Progenitor cell of endocrine pancreas (in vitro differentiated cells): ENCODE measurements around the gene DSCAML1. TPM values are rescaled to one million over a fixed set of nuclear protein-coding genes. Genes with fewer than 3 reads are reported as not detected.

Source experiments
- DNase-seq: peaks from one replicate; pipeline ENCODE4 v3.0.0; 2021; ENCODE audit warnings: low spot score; ENCODE audit not compliant: unreplicated experiment
- H3K27ac Mint-ChIP-seq: 2 replicates; pipeline ENCODE4 v1.8.0; 2021; ENCODE audit warnings: mild to moderate bottlenecking, moderate library complexity, mixed read lengths
- H3K27me3 Mint-ChIP-seq: 2 replicates; pipeline ENCODE4 v1.8.0; 2021; ENCODE audit warnings: mixed read lengths
- H3K36me3 Mint-ChIP-seq: 2 replicates; pipeline ENCODE4 v1.8.0; 2022; ENCODE audit warnings: mixed read lengths; ENCODE audit not compliant: insufficient read depth
- H3K4me1 Mint-ChIP-seq: 2 replicates; pipeline ENCODE4 v1.8.0; 2021; ENCODE audit warnings: low read depth, mixed read lengths
- H3K4me3 Mint-ChIP-seq: 2 replicates; pipeline ENCODE4 v1.8.0; 2021; ENCODE audit warnings: low read depth, mild to moderate bottlenecking, moderate library complexity, mixed read lengths
- H3K9me3 Mint-ChIP-seq: 2 replicates; pipeline ENCODE4 v1.8.0; 2021; ENCODE audit warnings: low read depth, mixed read lengths
- total RNA-seq: library from RNA; stranded (reverse); gene quantifications from 2 replicates; pipeline ENCODE4 v1.2.1, GENCODE V29; 2021
- TF ChIP-seq, protein P1 (sequence below): fragments of 200-600 bp; sonication (generic); IDR thresholded peaks from one replicate; pipeline ENCODE4 v1.5.0; 2021; ENCODE audit warnings: antibody characterized with exemption, mild to moderate bottlenecking; ENCODE audit not compliant: unreplicated experiment

The DSCAML1 gene
- total RNA-seq, 1 donor from 2014 or later: 2.7 TPM

DNA sequence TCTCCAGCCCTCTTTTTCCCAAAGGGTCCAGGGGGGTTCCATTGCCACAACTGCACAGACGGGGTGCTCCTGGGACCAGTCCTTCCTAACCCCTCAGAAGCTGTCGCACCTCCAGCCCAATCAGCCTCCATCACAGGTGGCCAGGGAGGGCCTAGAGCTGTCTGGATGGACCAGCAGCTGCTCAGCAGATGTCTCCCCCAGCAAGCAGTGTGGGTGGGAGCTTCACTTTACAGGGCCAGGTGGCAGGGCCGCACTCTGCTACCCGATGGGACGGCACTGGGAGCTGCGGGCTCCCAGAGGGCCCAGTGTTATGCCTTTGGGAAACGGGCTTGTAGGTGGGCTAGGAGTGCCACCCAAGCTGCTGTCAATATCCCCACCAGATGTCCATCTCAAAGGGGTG is 120.5 kb downstream of the DSCAML1 start:
- H3K27me3 Mint-ChIP-seq: peaks cover 70% of the 10 kb centered on the region
- no peaks in the 10 kb centered on the region for H3K9me3 Mint-ChIP-seq
- no peak overlapping the region for H3K27ac Mint-ChIP-seq
- TF ChIP-seq, protein P1, sequence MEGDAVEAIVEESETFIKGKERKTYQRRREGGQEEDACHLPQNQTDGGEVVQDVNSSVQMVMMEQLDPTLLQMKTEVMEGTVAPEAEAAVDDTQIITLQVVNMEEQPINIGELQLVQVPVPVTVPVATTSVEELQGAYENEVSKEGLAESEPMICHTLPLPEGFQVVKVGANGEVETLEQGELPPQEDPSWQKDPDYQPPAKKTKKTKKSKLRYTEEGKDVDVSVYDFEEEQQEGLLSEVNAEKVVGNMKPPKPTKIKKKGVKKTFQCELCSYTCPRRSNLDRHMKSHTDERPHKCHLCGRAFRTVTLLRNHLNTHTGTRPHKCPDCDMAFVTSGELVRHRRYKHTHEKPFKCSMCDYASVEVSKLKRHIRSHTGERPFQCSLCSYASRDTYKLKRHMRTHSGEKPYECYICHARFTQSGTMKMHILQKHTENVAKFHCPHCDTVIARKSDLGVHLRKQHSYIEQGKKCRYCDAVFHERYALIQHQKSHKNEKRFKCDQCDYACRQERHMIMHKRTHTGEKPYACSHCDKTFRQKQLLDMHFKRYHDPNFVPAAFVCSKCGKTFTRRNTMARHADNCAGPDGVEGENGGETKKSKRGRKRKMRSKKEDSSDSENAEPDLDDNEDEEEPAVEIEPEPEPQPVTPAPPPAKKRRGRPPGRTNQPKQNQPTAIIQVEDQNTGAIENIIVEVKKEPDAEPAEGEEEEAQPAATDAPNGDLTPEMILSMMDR: no peak
- H3K36me3 Mint-ChIP-seq: no peaks in the 10 kb centered on the region
- peaks cover 23% of the 10 kb centered on the region for H3K4me1 Mint-ChIP-seq
- DNase-seq: no peak
- H3K4me3 Mint-ChIP-seq: no peak overlapping the region

GRCh38 chr11:117673602-117674001 is 123.4 kb downstream of the DSCAML1 start:
- H3K4me1 Mint-ChIP-seq: peaks cover 36% of the 10 kb centered on the region
- peak overlapping the region; percentile 22 for H3K27ac Mint-ChIP-seq
- H3K4me3 Mint-ChIP-seq: no peak overlapping the region
- no peak for DNase-seq
- TF ChIP-seq, protein P1: no peak
- no peaks in the 10 kb centered on the region for H3K9me3 Mint-ChIP-seq
- H3K36me3 Mint-ChIP-seq: no peaks in the 10 kb centered on the region
- peaks cover 74% of the 10 kb centered on the region for H3K27me3 Mint-ChIP-seq

- no peak for DNase-seq
- Mint-ChIP-seq H3K4me1 (peaks cover 31% of the 10 kb centered on the region), H3K27ac (no peak overlapping the region), H3K27me3 (peaks cover 68% of the 10 kb centered on the region), H3K4me3 (no peak overlapping the region), H3K9me3 (no peaks in the 10 kb centered on the region), H3K36me3 (no peaks in the 10 kb centered on the region)
- TF ChIP-seq, protein P1: no peak
These were observed 125.6 kb downstream of the DSCAML1 start for GRCh38 chr11:117671370-117671769.

DNA sequence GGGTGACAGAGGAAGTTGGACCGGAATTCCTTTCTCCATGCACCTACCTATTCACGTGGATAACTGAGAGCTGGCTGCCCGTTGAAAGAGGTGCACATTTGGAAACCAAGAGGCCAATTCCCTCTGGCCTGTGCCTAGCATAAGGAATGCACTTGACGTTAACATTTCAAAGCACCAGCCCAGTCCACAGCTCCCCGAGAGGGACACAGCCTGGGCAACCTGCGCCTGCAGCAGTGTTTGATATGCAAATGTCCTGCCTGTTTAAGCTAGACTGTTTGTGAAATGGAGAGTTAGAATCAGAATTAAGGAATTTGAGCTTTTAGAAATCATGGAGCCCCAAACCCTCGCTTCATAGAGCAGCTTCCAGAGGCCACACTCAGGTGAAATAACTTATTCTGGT is 126.1 kb downstream of the DSCAML1 start:
- TF ChIP-seq, protein P1: no peak
- Mint-ChIP-seq H3K27ac (no peak overlapping the region), H3K4me3 (no peak overlapping the region), H3K27me3 (peaks cover 64% of the 10 kb centered on the region), H3K36me3 (no peaks in the 10 kb centered on the region), H3K9me3 (no peaks in the 10 kb centered on the region), H3K4me1 (peaks cover 31% of the 10 kb centered on the region)
- DNase-seq: no peak

DNA sequence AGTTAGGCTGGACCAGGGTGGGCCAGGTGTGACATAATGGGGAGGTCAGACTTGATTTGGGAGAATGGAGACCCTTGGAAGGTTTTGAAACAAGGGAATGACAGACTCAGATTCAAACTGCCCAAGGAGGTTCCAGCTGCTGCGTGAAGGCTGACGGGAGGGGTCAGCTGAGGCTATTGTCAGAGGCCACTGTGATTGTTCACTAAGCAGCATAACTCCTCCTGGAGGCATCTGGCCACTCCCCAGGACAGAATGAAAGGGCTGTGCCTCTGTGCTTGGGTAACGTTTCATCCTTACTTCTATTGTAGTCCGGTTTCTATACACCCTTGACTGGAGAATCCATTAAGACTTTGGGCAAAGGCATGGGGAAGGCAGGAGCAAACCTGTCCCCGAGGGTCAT is 126.6 kb downstream of the DSCAML1 start:
- no peaks in the 10 kb centered on the region for H3K9me3 Mint-ChIP-seq
- H3K27me3 Mint-ChIP-seq: peaks cover 59% of the 10 kb centered on the region
- no peak overlapping the region for H3K27ac Mint-ChIP-seq
- TF ChIP-seq, protein P1: no peak
- H3K4me1 Mint-ChIP-seq: peaks cover 31% of the 10 kb centered on the region
- DNase-seq: no peak
- H3K4me3 Mint-ChIP-seq: no peak overlapping the region
- H3K36me3 Mint-ChIP-seq: no peaks in the 10 kb centered on the region
